Measurements from ENCODE around the gene SLC44A2. TPM values are rescaled to one million over a fixed set of nuclear protein-coding genes. Genes with fewer than 3 reads are reported as not detected.

SLC44A2 gene
- total and polyA plus RNA-seq, 2 of the 8 experiments (the other 6 are each of a cell fraction or from before 2014, with no cell fraction given), result 105 to 120 TPM

DNA sequence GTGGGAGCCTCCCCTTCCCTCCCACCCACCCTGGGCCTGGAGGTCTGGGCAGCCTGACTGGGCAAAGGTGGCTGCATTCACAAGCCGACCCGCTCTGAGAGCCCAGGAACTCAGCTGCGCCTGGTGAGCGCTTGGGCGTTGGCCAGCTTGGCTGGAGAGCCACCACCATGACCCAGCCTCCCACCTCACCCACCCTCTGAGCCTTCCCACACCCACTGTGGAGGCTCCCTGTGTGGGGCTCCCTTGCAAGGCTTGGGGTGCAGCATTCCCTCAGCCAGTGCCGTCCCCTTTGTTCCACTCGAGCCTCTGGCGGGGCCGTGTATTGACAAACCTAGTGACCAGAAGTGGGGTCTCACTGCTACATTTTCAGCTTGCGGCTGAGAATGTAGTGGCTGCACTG lies 60.8 kb downstream of the SLC44A2 start (continued):
- TF ChIP-seq SIX5 (IDR thresholded peaks at IDR 0.05; ENCODE audit: low read depth, low read length) (no peak), ASH2L (IDR thresholded peaks at IDR 0.05; ENCODE audit: low read length) (no peak), RFX5 (IDR thresholded peaks at IDR 0.05; ENCODE audit: borderline replicate concordance, low read depth, low read length) (no peak), NANOG (IDR thresholded peaks at IDR 0.05; ENCODE audit: insufficient read depth, low read depth, low read length, poor library complexity, severe bottlenecking) (no peak), EP300 (IDR thresholded peaks at IDR 0.05; ENCODE audit: borderline replicate concordance in 1 of 2, low read depth in 2 of 2, low read length in 2 of 2) (no peak), JUND (IDR thresholded peaks at IDR 0.05; ENCODE audit: low read length) (no peak)
- TF ChIP-seq, protein P1, sequence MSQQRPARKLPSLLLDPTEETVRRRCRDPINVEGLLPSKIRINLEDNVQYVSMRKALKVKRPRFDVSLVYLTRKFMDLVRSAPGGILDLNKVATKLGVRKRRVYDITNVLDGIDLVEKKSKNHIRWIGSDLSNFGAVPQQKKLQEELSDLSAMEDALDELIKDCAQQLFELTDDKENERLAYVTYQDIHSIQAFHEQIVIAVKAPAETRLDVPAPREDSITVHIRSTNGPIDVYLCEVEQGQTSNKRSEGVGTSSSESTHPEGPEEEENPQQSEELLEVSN (IDR thresholded peaks at IDR 0.05), result no peak
- TF ChIP-seq, protein P2, sequence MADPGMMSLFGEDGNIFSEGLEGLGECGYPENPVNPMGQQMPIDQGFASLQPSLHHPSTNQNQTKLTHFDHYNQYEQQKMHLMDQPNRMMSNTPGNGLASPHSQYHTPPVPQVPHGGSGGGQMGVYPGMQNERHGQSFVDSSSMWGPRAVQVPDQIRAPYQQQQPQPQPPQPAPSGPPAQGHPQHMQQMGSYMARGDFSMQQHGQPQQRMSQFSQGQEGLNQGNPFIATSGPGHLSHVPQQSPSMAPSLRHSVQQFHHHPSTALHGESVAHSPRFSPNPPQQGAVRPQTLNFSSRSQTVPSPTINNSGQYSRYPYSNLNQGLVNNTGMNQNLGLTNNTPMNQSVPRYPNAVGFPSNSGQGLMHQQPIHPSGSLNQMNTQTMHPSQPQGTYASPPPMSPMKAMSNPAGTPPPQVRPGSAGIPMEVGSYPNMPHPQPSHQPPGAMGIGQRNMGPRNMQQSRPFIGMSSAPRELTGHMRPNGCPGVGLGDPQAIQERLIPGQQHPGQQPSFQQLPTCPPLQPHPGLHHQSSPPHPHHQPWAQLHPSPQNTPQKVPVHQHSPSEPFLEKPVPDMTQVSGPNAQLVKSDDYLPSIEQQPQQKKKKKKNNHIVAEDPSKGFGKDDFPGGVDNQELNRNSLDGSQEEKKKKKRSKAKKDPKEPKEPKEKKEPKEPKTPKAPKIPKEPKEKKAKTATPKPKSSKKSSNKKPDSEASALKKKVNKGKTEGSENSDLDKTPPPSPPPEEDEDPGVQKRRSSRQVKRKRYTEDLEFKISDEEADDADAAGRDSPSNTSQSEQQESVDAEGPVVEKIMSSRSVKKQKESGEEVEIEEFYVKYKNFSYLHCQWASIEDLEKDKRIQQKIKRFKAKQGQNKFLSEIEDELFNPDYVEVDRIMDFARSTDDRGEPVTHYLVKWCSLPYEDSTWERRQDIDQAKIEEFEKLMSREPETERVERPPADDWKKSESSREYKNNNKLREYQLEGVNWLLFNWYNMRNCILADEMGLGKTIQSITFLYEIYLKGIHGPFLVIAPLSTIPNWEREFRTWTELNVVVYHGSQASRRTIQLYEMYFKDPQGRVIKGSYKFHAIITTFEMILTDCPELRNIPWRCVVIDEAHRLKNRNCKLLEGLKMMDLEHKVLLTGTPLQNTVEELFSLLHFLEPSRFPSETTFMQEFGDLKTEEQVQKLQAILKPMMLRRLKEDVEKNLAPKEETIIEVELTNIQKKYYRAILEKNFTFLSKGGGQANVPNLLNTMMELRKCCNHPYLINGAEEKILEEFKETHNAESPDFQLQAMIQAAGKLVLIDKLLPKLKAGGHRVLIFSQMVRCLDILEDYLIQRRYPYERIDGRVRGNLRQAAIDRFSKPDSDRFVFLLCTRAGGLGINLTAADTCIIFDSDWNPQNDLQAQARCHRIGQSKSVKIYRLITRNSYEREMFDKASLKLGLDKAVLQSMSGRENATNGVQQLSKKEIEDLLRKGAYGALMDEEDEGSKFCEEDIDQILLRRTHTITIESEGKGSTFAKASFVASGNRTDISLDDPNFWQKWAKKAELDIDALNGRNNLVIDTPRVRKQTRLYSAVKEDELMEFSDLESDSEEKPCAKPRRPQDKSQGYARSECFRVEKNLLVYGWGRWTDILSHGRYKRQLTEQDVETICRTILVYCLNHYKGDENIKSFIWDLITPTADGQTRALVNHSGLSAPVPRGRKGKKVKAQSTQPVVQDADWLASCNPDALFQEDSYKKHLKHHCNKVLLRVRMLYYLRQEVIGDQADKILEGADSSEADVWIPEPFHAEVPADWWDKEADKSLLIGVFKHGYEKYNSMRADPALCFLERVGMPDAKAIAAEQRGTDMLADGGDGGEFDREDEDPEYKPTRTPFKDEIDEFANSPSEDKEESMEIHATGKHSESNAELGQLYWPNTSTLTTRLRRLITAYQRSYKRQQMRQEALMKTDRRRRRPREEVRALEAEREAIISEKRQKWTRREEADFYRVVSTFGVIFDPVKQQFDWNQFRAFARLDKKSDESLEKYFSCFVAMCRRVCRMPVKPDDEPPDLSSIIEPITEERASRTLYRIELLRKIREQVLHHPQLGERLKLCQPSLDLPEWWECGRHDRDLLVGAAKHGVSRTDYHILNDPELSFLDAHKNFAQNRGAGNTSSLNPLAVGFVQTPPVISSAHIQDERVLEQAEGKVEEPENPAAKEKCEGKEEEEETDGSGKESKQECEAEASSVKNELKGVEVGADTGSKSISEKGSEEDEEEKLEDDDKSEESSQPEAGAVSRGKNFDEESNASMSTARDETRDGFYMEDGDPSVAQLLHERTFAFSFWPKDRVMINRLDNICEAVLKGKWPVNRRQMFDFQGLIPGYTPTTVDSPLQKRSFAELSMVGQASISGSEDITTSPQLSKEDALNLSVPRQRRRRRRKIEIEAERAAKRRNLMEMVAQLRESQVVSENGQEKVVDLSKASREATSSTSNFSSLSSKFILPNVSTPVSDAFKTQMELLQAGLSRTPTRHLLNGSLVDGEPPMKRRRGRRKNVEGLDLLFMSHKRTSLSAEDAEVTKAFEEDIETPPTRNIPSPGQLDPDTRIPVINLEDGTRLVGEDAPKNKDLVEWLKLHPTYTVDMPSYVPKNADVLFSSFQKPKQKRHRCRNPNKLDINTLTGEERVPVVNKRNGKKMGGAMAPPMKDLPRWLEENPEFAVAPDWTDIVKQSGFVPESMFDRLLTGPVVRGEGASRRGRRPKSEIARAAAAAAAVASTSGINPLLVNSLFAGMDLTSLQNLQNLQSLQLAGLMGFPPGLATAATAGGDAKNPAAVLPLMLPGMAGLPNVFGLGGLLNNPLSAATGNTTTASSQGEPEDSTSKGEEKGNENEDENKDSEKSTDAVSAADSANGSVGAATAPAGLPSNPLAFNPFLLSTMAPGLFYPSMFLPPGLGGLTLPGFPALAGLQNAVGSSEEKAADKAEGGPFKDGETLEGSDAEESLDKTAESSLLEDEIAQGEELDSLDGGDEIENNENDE (IDR thresholded peaks at IDR 0.05; ENCODE audit: insufficient replicate concordance, low read length), result no peak

Measured in H1 (cell line).